Activated effector memory CD4-positive, alpha-beta T cell treated with anti-CD3 and anti-CD28 coated beads, Interleukin-2, amount 50 U/mL, for 16 hours (primary cell): ENCODE measurements around the gene BDKRB1.
"Not testable (repeated sequence)": the region's sequence is repeated elsewhere in the genome, so short reads cannot be mapped to it uniquely, and the experiment has no call there.

Experiments
- DNase-seq: peaks from one replicate; pipeline ENCODE4 v3.0.0-alpha.2; 2020

The BDKRB1 gene

GRCh38 chr14:96235426-96235825 lies 20.6 kb upstream of the BDKRB1 start:
- DNase-seq = no peak

GRCh38 chr14:96237641-96238040 lies 18.4 kb upstream of the BDKRB1 start:
- DNase-seq = no peak

GRCh38 chr14:96238676-96239265 lies 17.2 kb upstream of the BDKRB1 start:
- DNase-seq = no peak

GRCh38 chr14:96239711-96240141 lies 16.3 kb upstream of the BDKRB1 start:
- DNase-seq = no peak

GRCh38 chr14:96240641-96241040 lies 15.4 kb upstream of the BDKRB1 start:
- DNase-seq = no peak

- DNase-seq = no peak
These were observed 13.9 kb upstream of the BDKRB1 start for GRCh38 chr14:96242126-96242525.

GRCh38 chr14:96243785-96244184 lies 12.2 kb upstream of the BDKRB1 start:
- DNase-seq = no peak

GRCh38 chr14:96245074-96245473 lies 10.9 kb upstream of the BDKRB1 start:
- DNase-seq = not testable (repeated sequence)

- DNase-seq = no peak
These were observed 10.1 kb upstream of the BDKRB1 start for GRCh38 chr14:96245710-96246538.

- DNase-seq = no peak
These were observed 9.5 kb upstream of the BDKRB1 start for GRCh38 chr14:96246539-96246847.

GRCh38 chr14:96247031-96247430 lies 9.0 kb upstream of the BDKRB1 start:
- DNase-seq = no peak

GRCh38 chr14:96249029-96249428 lies 7.0 kb upstream of the BDKRB1 start:
- DNase-seq = no peak

- DNase-seq = no peak
These were observed 5.5 kb upstream of the BDKRB1 start for GRCh38 chr14:96250485-96250884.

GRCh38 chr14:96251656-96252155 lies 4.3 kb upstream of the BDKRB1 start:
- DNase-seq = no peak

- no peak for DNase-seq
These were observed 3.5 kb upstream of the BDKRB1 start for GRCh38 chr14:96252323-96252998.

GRCh38 chr14:96252999-96253539 lies 2.9 kb upstream of the BDKRB1 start:
- no peak for DNase-seq

- DNase-seq = no peak
These were observed 1.3 kb upstream of the BDKRB1 start for GRCh38 chr14:96254687-96255086.

GRCh38 chr14:96256407-96256806 lies 397 bp downstream of the BDKRB1 start:
- DNase-seq = no peak

- no peak for DNase-seq
These were observed 1.0 kb downstream of the BDKRB1 start for GRCh38 chr14:96257056-96257455.

- no peak for DNase-seq
These were observed 1.9 kb downstream of the BDKRB1 start for GRCh38 chr14:96257900-96258299.

- DNase-seq = no peak
These were observed 4.4 kb downstream of the BDKRB1 start for GRCh38 chr14:96260341-96260821.

GRCh38 chr14:96261053-96261452 lies 5.0 kb downstream of the BDKRB1 start:
- no peak for DNase-seq
